ENCODE results near the gene KMT2C.
"Not testable (repeated sequence)": the region's sequence is repeated elsewhere in the genome, so short reads cannot be mapped to it uniquely, and the experiment has no call there.

GRCh38 chr7:152420950-152421349 lies 14.9 kb downstream of the KMT2C start:
- not testable (repeated sequence) for TF ChIP-seq CTCF (IDR thresholded peaks at IDR 0.05 in 2 of 3, conservative IDR thresholded peaks at IDR 0.05 in 1 of 3; ENCODE audit: control insufficient read depth in 2 of 3, extremely low read depth in 1 of 3, insufficient read depth in 1 of 3, low read depth in 3 of 3, low read length in 3 of 3); JUND (IDR thresholded peaks at IDR 0.05; ENCODE audit: low read depth, low read length); FOXM1 (IDR thresholded peaks at IDR 0.05; ENCODE audit: low read depth, low read length); SPI1 (IDR thresholded peaks at IDR 0.05; ENCODE audit: borderline replicate concordance, insufficient read depth, low read depth, low read length)

Data from GM12878 (cell line).